Kidney epithelial cell (primary cell): Measurements from ENCODE around the gene DNAH8. TPM values are rescaled to one million over a fixed set of nuclear protein-coding genes. Genes with fewer than 3 reads are reported as not detected.

Source experiments
- DNase-seq: peaks from one replicate; pipeline ENCODE4 v3.0.0-alpha.2; 2010; ENCODE audit warnings: low read depth
- H3K27me3 ChIP-seq: 2 replicates; pipeline ENCODE4 v1.6.0; 2011; ENCODE audit warnings: low read length; ENCODE audit not compliant: control insufficient read depth, insufficient read depth
- H3K36me3 ChIP-seq: 2 replicates; pipeline ENCODE4 v1.5.1; 2011; ENCODE audit warnings: low read length; ENCODE audit not compliant: control insufficient read depth, insufficient read depth
- H3K4me3 ChIP-seq: 2 replicates; pipeline ENCODE4 v1.5.1; 2011; ENCODE audit warnings: low read depth, mild to moderate bottlenecking, control low read depth, low read length
- CTCF ChIP-seq: IDR thresholded peaks from 2 replicates; pipeline ENCODE4 v1.5.1; 2011; ENCODE audit warnings: mild to moderate bottlenecking, moderate library complexity, low read length, control low read depth, inconsistent platforms; ENCODE audit not compliant: insufficient read depth, poor library complexity, severe bottlenecking
- total RNA-seq: library from RNA; depleted of rRNA; stranded (reverse); fragments of >200 nt; gene quantifications from 2 replicates; pipeline ENCODE4 v1.2.3, GENCODE V29; 2015

The DNAH8 gene
- total RNA-seq, 1 donor from 2014 or later, result not detected

- Histone ChIP-seq H3K4me3 (no peak overlapping the region), H3K27me3 (peaks cover 2% of the 10 kb centered on the region), H3K36me3 (no peaks in the 10 kb centered on the region)
- TF ChIP-seq CTCF, result no peak
- DNase-seq, result no peak
These were observed 253.6 kb downstream of the DNAH8 start for GRCh38 chr6:38968702-38969149.

GRCh38 chr6:38973178-38974057 lies 258.3 kb downstream of the DNAH8 start:
- H3K27me3 ChIP-seq, result peaks cover 2% of the 10 kb centered on the region
- TF ChIP-seq CTCF, result peak; percentile 63
- no peak overlapping the region for H3K4me3 ChIP-seq
- DNase-seq, result peak; percentile 59
- H3K36me3 ChIP-seq, result no peaks in the 10 kb centered on the region

GRCh38 chr6:38974389-38975151 lies 259.5 kb downstream of the DNAH8 start:
- TF ChIP-seq CTCF, result no peak
- no peaks in the 10 kb centered on the region for H3K36me3 ChIP-seq
- H3K27me3 ChIP-seq, result peaks cover 2% of the 10 kb centered on the region
- no peak overlapping the region for H3K4me3 ChIP-seq
- no peak for DNase-seq

GRCh38 chr6:38975621-38976049 lies 260.5 kb downstream of the DNAH8 start:
- no peak for DNase-seq
- Histone ChIP-seq H3K4me3 (no peak overlapping the region), H3K36me3 (no peaks in the 10 kb centered on the region), H3K27me3 (no peaks in the 10 kb centered on the region)
- no peak for TF ChIP-seq CTCF

GRCh38 chr6:38976051-38976450 lies 260.9 kb downstream of the DNAH8 start:
- Histone ChIP-seq H3K4me3 (no peak overlapping the region), H3K36me3 (no peaks in the 10 kb centered on the region), H3K27me3 (no peaks in the 10 kb centered on the region)
- no peak for TF ChIP-seq CTCF
- DNase-seq, result no peak
